Measurements from ENCODE around the gene YTHDF1.

DNA sequence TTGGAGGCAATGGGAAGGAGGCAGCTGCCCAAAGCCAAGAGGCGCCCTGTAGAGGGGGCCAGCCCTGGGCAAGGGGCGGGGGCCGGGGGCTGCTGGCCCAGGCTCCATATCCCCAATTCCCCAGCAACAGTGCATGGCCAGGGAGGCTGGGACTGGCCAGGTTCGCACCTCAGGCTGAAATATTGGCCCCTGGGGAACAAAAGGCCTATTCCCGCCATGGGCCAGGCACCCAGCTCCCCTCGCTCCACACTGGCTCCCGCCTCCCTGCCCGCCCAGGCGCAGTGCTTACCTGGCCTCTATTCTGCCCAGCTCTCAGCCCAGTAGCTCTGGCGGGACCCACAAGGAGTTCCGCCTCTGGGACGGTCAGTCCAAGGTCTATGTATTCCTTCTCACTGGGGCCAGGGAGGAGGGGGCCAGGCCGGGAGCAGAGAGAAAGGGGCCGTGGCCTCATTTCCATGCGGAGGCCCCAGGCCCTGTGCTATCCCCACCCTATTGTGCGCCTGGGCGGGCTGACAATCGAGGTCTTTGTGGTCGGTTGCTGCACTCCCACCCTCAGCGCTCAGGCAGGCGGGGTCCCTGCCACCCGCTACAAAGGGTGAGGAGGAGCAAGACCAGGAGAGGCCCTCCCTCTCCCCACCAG is 42.3 kb downstream of the YTHDF1 start:
- TF ChIP-seq, protein P1, sequence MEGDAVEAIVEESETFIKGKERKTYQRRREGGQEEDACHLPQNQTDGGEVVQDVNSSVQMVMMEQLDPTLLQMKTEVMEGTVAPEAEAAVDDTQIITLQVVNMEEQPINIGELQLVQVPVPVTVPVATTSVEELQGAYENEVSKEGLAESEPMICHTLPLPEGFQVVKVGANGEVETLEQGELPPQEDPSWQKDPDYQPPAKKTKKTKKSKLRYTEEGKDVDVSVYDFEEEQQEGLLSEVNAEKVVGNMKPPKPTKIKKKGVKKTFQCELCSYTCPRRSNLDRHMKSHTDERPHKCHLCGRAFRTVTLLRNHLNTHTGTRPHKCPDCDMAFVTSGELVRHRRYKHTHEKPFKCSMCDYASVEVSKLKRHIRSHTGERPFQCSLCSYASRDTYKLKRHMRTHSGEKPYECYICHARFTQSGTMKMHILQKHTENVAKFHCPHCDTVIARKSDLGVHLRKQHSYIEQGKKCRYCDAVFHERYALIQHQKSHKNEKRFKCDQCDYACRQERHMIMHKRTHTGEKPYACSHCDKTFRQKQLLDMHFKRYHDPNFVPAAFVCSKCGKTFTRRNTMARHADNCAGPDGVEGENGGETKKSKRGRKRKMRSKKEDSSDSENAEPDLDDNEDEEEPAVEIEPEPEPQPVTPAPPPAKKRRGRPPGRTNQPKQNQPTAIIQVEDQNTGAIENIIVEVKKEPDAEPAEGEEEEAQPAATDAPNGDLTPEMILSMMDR (conservative IDR thresholded peaks at IDR 0.05 in 1 of 2, IDR thresholded peaks at IDR 0.05 in 1 of 2; ENCODE audit: low read depth in 1 of 2, low read length in 2 of 2), result no peak
- no peak for TF ChIP-seq EZH2 (IDR thresholded peaks at IDR 0.05; ENCODE audit: low read length, missing control alignments)

Measured in fibroblast of lung (primary cell).